A549 (cell line): ENCODE results near the gene CNIH3. TPM values are rescaled to one million over a fixed set of nuclear protein-coding genes. Genes with fewer than 3 reads are reported as not detected.

Experiments used
- ATAC-seq, 2 experiments: fragments of 200-7000 bp in 1 of 2; fragments of >200 bp in 1 of 2; cut with Nextera tagmentation in 1 of 2; cut with Tn5 transposase in 1 of 2; 3 replicates each; pipeline versions ENCODE4 v1.8.0 to v1.9.1; 2018 to 2020; ENCODE audit warnings: mild to moderate bottlenecking in 1 of 2, moderate library complexity in 1 of 2
- CTCF ChIA-PET: fragments of 300-600 bp; sonication (Branson Sonifier 250); formaldehyde crosslinking; extraction: SDS; loops from one replicate; lab custom pipeline; 2021; ENCODE audit warnings: antibody characterized with exemption, inconsistent platforms; lab: Yijun Ruan, JAX
- POLR2A ChIA-PET: fragments of 350-600 bp; formaldehyde crosslinking; extraction: SDS; loops from one replicate; lab custom pipeline; 2021; ENCODE audit warnings: antibody characterized with exemption, inconsistent platforms; lab: Yijun Ruan, JAX
- DNase-seq, 2 experiments: peaks; one replicate each; pipeline versions ENCODE4 v3.0.0 to v3.0.0-alpha.2; 2011 to 2016; ENCODE audit warnings: low read depth in 1 of 2, low spot score in 1 of 2
- FAIRE-seq: peaks from 2 replicates; lab custom pipeline; 2011; peaks lifted over from hg19 to GRCh38; lab: Jason Lieb, UNC
- H3K27ac ChIP-seq, 2 experiments: fragments of >200 bp; sonication (Bioruptor Twin); formaldehyde crosslinking; 3 replicates each; pipeline ENCODE4 v1.5.1; 2016 to 2017
- H3K4me1 ChIP-seq: fragments of >200 bp; sonication (Bioruptor Twin); formaldehyde crosslinking; 3 replicates; pipeline ENCODE4 v1.6.1; 2016
- H3K4me2 ChIP-seq: fragments of >200 bp; sonication (Bioruptor Twin); formaldehyde crosslinking; 3 replicates; pipeline ENCODE4 v1.6.1; 2016
- H3K4me3 ChIP-seq: fragments of >200 bp; sonication (Bioruptor Twin); formaldehyde crosslinking; 3 replicates; pipeline ENCODE4 v1.5.1; 2016
- H3K9me3 ChIP-seq: fragments of >200 bp; sonication (Bioruptor Twin); formaldehyde crosslinking; 3 replicates; pipeline ENCODE4 v1.6.1; 2016
- BHLHE40 ChIP-seq: IDR thresholded peaks from 2 replicates; pipeline ENCODE4 v1.6.1; 2012; ENCODE audit warnings: low read depth, low read length, inconsistent platforms
- CHD4 ChIP-seq: fragments of 200-600 bp; sonication (generic); IDR thresholded peaks from 2 replicates; pipeline ENCODE4 v1.6.1; 2016; ENCODE audit warnings: antibody characterized with exemption, mild to moderate bottlenecking, borderline replicate concordance
- EHMT2 ChIP-seq: fragments of 200-600 bp; sonication (generic); IDR thresholded peaks from 2 replicates; pipeline ENCODE4 v1.6.1; 2016; ENCODE audit warnings: antibody characterized with exemption, low read depth, mild to moderate bottlenecking, moderate library complexity
- HDAC2 ChIP-seq: fragments of 200-600 bp; sonication (generic); IDR thresholded peaks from 2 replicates; pipeline ENCODE4 v1.6.1; 2016
- HOXB5 ChIP-seq: fragments of 250-450 bp; sonication (Bioruptor Pico); IDR thresholded peaks from 2 replicates; pipeline ENCODE4 v1.5.0; 2020; ENCODE audit warnings: mild to moderate bottlenecking, moderate library complexity
- JUNB ChIP-seq: fragments of >200 bp; sonication (Bioruptor Twin); formaldehyde crosslinking; IDR thresholded peaks from 2 replicates; pipeline ENCODE4 v1.6.1; 2016
- KDM1A ChIP-seq: fragments of 200-600 bp; sonication (generic); IDR thresholded peaks from 2 replicates; pipeline ENCODE4 v1.6.1; 2016; ENCODE audit warnings: low read depth, mild to moderate bottlenecking
- MAZ ChIP-seq: fragments of 150-350 bp; IDR thresholded peaks from 2 replicates; pipeline ENCODE4 v1.6.1; 2014; ENCODE audit warnings: antibody characterized with exemption, low read depth, low read length, borderline replicate concordance
- MYC ChIP-seq: IDR thresholded peaks from 2 replicates; pipeline ENCODE4 v1.6.1; 2012; ENCODE audit warnings: mild to moderate bottlenecking, inconsistent platforms, low read length, improper control_type of control experiment, borderline replicate concordance
- NR3C1 ChIP-seq: fragments of >200 bp; sonication (Bioruptor Twin); formaldehyde crosslinking; IDR thresholded peaks from 3 replicates; pipeline ENCODE4 v1.6.1; 2017
- PHF8 ChIP-seq: fragments of 200-600 bp; sonication (generic); IDR thresholded peaks from 2 replicates; pipeline ENCODE4 v1.6.1; 2016; ENCODE audit warnings: low read depth, mild to moderate bottlenecking, antibody characterized with exemption, moderate library complexity, borderline replicate concordance
- RAD21 ChIP-seq, 2 experiments: fragments of >200 bp in 1 of 2; sonication (Bioruptor Twin) in 1 of 2; formaldehyde crosslinking in 1 of 2; IDR thresholded peaks in 1 of 2; conservative IDR thresholded peaks in 1 of 2; 2 replicates in 1 of 2; 3 replicates in 1 of 2; pipeline ENCODE4 v1.6.1; 2012 to 2018; ENCODE audit warnings: inconsistent platforms in 1 of 2
- RARB ChIP-seq: fragments of 250-450 bp; sonication (Bioruptor Pico); IDR thresholded peaks from 2 replicates; pipeline ENCODE4 v1.8.0; 2021; ENCODE audit warnings: mild to moderate bottlenecking, moderate library complexity
- SREBF2 ChIP-seq: fragments of 450-650 bp; IDR thresholded peaks from 2 replicates; pipeline ENCODE4 v1.6.1; 2014; ENCODE audit warnings: mild to moderate bottlenecking, moderate library complexity
- WGBS: methylation state at CpG from one replicate; pipeline ENCODE4 v1.1.6; 2017; ENCODE audit errors: missing lambda C conversion rate; 5-methylcytosine and 5-hydroxymethylcytosine counted together
- polyA plus RNA-seq, 4 experiments: library from polyadenylated mRNA; depleted of rRNA in 3 of 4; stranded (reverse); fragments of >200 nt; fragmentation: RNase III in 1 of 4; extraction: RNeasy Plus Mini Kit Qiagen cat#74134 plus additional on column Dnase treatment in 1 of 4; gene quantifications; 2 replicates in 3 of 4; 3 replicates in 1 of 4; pipeline ENCODE4 v1.2.3, GENCODE V29; 2011 to 2017
- TF ChIP-seq, protein P1 (sequence below): fragments of 250-450 bp; sonication (Bioruptor Pico); IDR thresholded peaks from 2 replicates; pipeline ENCODE4 v1.5.0; 2020; ENCODE audit warnings: low read depth, mild to moderate bottlenecking, moderate library complexity
- TF ChIP-seq, protein P2 (sequence below): fragments of 250-450 bp; sonication (Bioruptor Pico); IDR thresholded peaks from 2 replicates; pipeline ENCODE4 v1.5.0; 2021; ENCODE audit warnings: mild to moderate bottlenecking, moderate library complexity, borderline replicate concordance
- TF ChIP-seq, protein P3 (sequence below): IDR thresholded peaks from 2 replicates; pipeline ENCODE4 v1.6.1; 2012; ENCODE audit warnings: low read depth, borderline replicate concordance

CNIH3 gene
- polyA plus RNA-seq, 2 of the 4 experiments (the other 2 are of a cell fraction), result 0.61 to 0.85 TPM

- no peak for TF ChIP-seq BHLHE40
- TF ChIP-seq, protein P1, sequence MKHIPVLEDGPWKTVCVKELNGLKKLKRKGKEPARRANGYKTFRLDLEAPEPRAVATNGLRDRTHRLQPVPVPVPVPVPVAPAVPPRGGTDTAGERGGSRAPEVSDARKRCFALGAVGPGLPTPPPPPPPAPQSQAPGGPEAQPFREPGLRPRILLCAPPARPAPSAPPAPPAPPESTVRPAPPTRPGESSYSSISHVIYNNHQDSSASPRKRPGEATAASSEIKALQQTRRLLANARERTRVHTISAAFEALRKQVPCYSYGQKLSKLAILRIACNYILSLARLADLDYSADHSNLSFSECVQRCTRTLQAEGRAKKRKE (CRISPR knock-in tag), result no peak
- no peak for TF ChIP-seq MAZ
- no peak for TF ChIP-seq RAD21 (conservative IDR thresholded peaks at IDR 0.05 in 1 of 2, IDR thresholded peaks at IDR 0.05 in 1 of 2)
- no peak for TF ChIP-seq JUNB
- Histone ChIP-seq H3K4me1 (no peaks in the 10 kb centered on the region; the same call in 2 of the 3 replicates), H3K4me2 (no peak overlapping the region), H3K27ac (no peak overlapping the region), H3K4me3 (no peak overlapping the region), H3K9me3 (no peaks in the 10 kb centered on the region)
- DNase-seq (no peak), ATAC-seq (no peak), FAIRE-seq (no peak)
- WGBS, result 93% methylated on average over 2 of the region's 2 CpGs
- CTCF ChIA-PET, result interaction anchor here (1.5 kb wide), 1 partner anchor 106 kb away, joined by 6 read pairs; no protein-coding TSS in a partner anchor
- POLR2A ChIA-PET, result no interaction called here
Measured at GRCh38 chr1:224620105-224620504, 4.0 kb downstream of the CNIH3 start.

GRCh38 chr1:224621813-224622682, 5.9 kb downstream of the CNIH3 start:
- TF ChIP-seq, protein P2, sequence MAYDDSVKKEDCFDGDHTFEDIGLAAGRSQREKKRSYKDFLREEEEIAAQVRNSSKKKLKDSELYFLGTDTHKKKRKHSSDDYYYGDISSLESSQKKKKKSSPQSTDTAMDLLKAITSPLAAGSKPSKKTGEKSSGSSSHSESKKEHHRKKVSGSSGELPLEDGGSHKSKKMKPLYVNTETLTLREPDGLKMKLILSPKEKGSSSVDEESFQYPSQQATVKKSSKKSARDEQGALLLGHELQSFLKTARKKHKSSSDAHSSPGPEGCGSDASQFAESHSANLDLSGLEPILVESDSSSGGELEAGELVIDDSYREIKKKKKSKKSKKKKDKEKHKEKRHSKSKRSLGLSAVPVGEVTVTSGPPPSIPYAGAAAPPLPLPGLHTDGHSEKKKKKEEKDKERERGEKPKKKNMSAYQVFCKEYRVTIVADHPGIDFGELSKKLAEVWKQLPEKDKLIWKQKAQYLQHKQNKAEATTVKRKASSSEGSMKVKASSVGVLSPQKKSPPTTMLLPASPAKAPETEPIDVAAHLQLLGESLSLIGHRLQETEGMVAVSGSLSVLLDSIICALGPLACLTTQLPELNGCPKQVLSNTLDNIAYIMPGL (CRISPR knock-in tag), result no peak
- TF ChIP-seq NR3C1 (no peak), CHD4 (no peak), HOXB5 (CRISPR knock-in tag) (no peak), SREBF2 (no peak), KDM1A (no peak)
- TF ChIP-seq, protein P3, sequence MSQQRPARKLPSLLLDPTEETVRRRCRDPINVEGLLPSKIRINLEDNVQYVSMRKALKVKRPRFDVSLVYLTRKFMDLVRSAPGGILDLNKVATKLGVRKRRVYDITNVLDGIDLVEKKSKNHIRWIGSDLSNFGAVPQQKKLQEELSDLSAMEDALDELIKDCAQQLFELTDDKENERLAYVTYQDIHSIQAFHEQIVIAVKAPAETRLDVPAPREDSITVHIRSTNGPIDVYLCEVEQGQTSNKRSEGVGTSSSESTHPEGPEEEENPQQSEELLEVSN, result no peak
- TF ChIP-seq, all 56 proteins: peak for 0
- Histone ChIP-seq H3K4me3 (no peak overlapping the region), H3K27ac (no peak overlapping the region), H3K4me2 (no peak overlapping the region), H3K4me1 (no peaks in the 10 kb centered on the region; the same call in 2 of the 3 replicates), H3K9me3 (no peaks in the 10 kb centered on the region)
- WGBS, result 50% methylated on average over 7 of the region's 7 CpGs
- ChIA-PET POLR2A (no interaction called here), CTCF (interaction anchor here (1.1 to 1.8 kb wide), 5 partner anchors 9 to 301 kb away, joined by 3 to 11 read pairs (median 5); no protein-coding TSS in a partner anchor)
- FAIRE-seq (no peak), ATAC-seq (no peak), DNase-seq (no peak)

DNA sequence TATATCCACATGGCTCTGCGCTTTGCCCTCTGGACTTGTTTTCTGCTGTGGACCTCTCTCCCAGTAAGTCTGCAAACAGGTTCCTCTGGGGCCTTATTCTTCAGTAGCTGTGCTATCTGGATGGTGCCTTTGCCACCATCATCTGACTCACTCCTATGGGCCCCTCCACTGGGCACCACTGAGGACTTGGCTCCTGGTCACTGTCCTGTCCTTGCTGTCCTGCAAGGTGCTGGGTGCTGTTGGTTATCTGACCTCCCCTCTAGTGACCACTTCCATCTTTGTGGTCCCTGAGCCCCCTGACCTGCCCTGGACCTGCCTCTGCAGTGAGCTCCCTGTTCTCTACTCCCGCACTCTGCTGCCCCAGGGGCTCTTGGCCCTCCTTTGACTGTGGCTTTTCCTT, 6.7 kb downstream of the CNIH3 start:
- ChIA-PET CTCF (interaction anchor here (0.7 to 2.8 kb wide), 4 partner anchors 10 to 174 kb away, joined by 3 to 12 read pairs (median 8); no protein-coding TSS in a partner anchor), POLR2A (no interaction called here)
- Histone ChIP-seq H3K9me3 (no peaks in the 10 kb centered on the region), H3K4me2 (no peak overlapping the region), H3K4me3 (no peak overlapping the region), H3K27ac (no peak overlapping the region), H3K4me1 (no peaks in the 10 kb centered on the region; the same call in 2 of the 3 replicates)
- WGBS, result 75% methylated on average over 2 of the region's 2 CpGs
- DNase-seq, result no peak
- FAIRE-seq, result no peak
- TF ChIP-seq RARB (CRISPR knock-in tag) (no peak), MYC (no peak), PHF8 (no peak), EHMT2 (no peak), HDAC2 (no peak), MAZ (no peak)
- TF ChIP-seq, protein P2 (CRISPR knock-in tag), result no peak
- TF ChIP-seq, all 56 proteins: peak for 0
- no peak for ATAC-seq
